Panc1 (cell line): Measurements from ENCODE around the gene WAC. TPM values are rescaled to one million over a fixed set of nuclear protein-coding genes. Genes with fewer than 3 reads are reported as not detected.
A peak's percentile ranks its signal among the peaks of the same experiment; 100 is the strongest.

ENCODE experiments used
- ATAC-seq: fragments of 200-7000 bp; cut with Tn5 transposase; 2 replicates; pipeline ENCODE4 v1.9.1; 2020; ENCODE audit warnings: mild to moderate bottlenecking, moderate library complexity
- BruUV-seq: library from RNA; stranded (reverse); fragments of 400-500 nt; replicated peaks from 2 replicates; lab custom pipeline; 2021; lab: Mats Ljungman, UMichigan
- CTCF ChIA-PET: fragments of 300-600 bp; sonication (Branson Sonifier 250); formaldehyde crosslinking; loops from one replicate; lab custom pipeline; 2022; ENCODE audit warnings: antibody characterized with exemption; lab: Charles Lee
- POLR2A ChIA-PET: fragments of 300-600 bp; sonication (Branson Sonifier 250); formaldehyde crosslinking; loops from one replicate; lab custom pipeline; 2022; ENCODE audit warnings: antibody characterized with exemption; lab: Charles Lee
- DNase-seq: peaks from one replicate; pipeline ENCODE4 v3.0.0-alpha.2; 2010; ENCODE audit warnings: low read depth, low spot score
- H3K27ac ChIP-seq: 2 replicates; pipeline ENCODE4 v1.5.1; 2011; ENCODE audit warnings: mild to moderate bottlenecking, low read length, inconsistent platforms
- H3K27me3 ChIP-seq: fragments of 200-500 bp; sonication (Bioruptor generic); 2 replicates; pipeline ENCODE4 v1.6.0; 2014; ENCODE audit warnings: low read length, inconsistent platforms; ENCODE audit not compliant: control insufficient read depth, insufficient read depth
- H3K36me3 ChIP-seq: fragments of 200-500 bp; sonication (Bioruptor generic); 2 replicates; pipeline ENCODE4 v1.5.1; 2014; ENCODE audit warnings: inconsistent platforms, mild to moderate bottlenecking, low read length, moderate library complexity; ENCODE audit not compliant: control insufficient read depth, insufficient read depth
- H3K4me1 ChIP-seq: 2 replicates; pipeline ENCODE4 v1.5.1; 2011; ENCODE audit warnings: inconsistent platforms, mild to moderate bottlenecking, low read length, moderate library complexity; ENCODE audit not compliant: control insufficient read depth, insufficient read depth
- H3K4me3 ChIP-seq, 2 experiments: 2 replicates each; pipeline ENCODE4 v1.5.1; 2011 to 2012; ENCODE audit warnings: low read depth in 2 of 2, low read length in 2 of 2, mild to moderate bottlenecking in 2 of 2, inconsistent platforms in 1 of 2, moderate library complexity in 1 of 2
- H3K9me3 ChIP-seq: fragments of 200-500 bp; sonication (Bioruptor generic); 2 replicates; pipeline ENCODE4 v1.5.1; 2014; ENCODE audit warnings: low read depth, mild to moderate bottlenecking, inconsistent platforms, low read length, moderate library complexity; ENCODE audit not compliant: control insufficient read depth, insufficient read depth
- CTCF ChIP-seq: fragments of 450-650 bp; IDR thresholded peaks from 2 replicates; pipeline ENCODE4 v1.5.1; 2017; ENCODE audit warnings: mild to moderate bottlenecking
- POLR2AphosphoS5 ChIP-seq: IDR thresholded peaks from 2 replicates; pipeline ENCODE4 v1.6.1; 2012; ENCODE audit warnings: mild to moderate bottlenecking, low read depth, low read length, moderate library complexity
- SIN3A ChIP-seq: IDR thresholded peaks from 2 replicates; pipeline ENCODE4 v1.6.1; 2012; ENCODE audit warnings: low read depth, mild to moderate bottlenecking, low read length, moderate library complexity, borderline replicate concordance; ENCODE audit not compliant: insufficient read depth
- TCF7L2 ChIP-seq: IDR thresholded peaks from 2 replicates; pipeline ENCODE4 v1.6.1; 2011; ENCODE audit warnings: mild to moderate bottlenecking, low read depth, low read length, inconsistent platforms
- in situ Hi-C: cut with HindIII; loops from 2 replicates; pipeline ENCODE4 v1.10.0; 2016; ENCODE audit warnings: low sequenced_read_pairs, low pct_unique_long_range_greater_than_20kb
- intact Hi-C: fragments of 100-400 bp; cut with micrococcal nuclease; formaldehyde crosslinking; loops from one replicate; pipeline ENCODE4 v1.10.0; 2022; ENCODE audit not compliant: unreplicated experiment
- total RNA-seq: library from RNA; stranded (reverse); gene quantifications from one replicate; pipeline ENCODE4 v1.2.1, GENCODE V29; 2021; ENCODE audit not compliant: unreplicated experiment
- TF ChIP-seq, protein P1 (sequence below), 2 experiments: IDR thresholded peaks; 2 replicates each; pipeline ENCODE4 v1.6.1; 2011 to 2012; ENCODE audit warnings: low read depth in 2 of 2, control low read depth in 1 of 2, low read length in 1 of 2, mild to moderate bottlenecking in 1 of 2, moderate library complexity in 1 of 2; ENCODE audit not compliant: insufficient read depth in 1 of 2

WAC gene
- total RNA-seq, 1 experiment from 2014 or later: 70.7 TPM

- Histone ChIP-seq H3K27ac (no peak overlapping the region; the same call in 1 of the 2 replicates), H3K4me1 (peaks cover 9% of the 10 kb centered on the region), H3K36me3 (peaks cover 33% of the 10 kb centered on the region), H3K9me3 (no peaks in the 10 kb centered on the region), H3K27me3 (no peaks in the 10 kb centered on the region), H3K4me3 (peak overlapping the region; percentile 42 to 87)
- intact Hi-C loops (no loop called here), in situ Hi-C loops (no loop called here)
- ChIA-PET POLR2A (no interaction called here), CTCF (interaction anchor here (0.6 kb wide), 1 partner anchor 22 kb away, joined by 4 read pairs; no protein-coding TSS in a partner anchor)
- ATAC-seq (peak; percentile 49), DNase-seq (no peak)
- BruUV-seq: no TSS peak
- TF ChIP-seq SIN3A: no peak
- TF ChIP-seq, protein P1, sequence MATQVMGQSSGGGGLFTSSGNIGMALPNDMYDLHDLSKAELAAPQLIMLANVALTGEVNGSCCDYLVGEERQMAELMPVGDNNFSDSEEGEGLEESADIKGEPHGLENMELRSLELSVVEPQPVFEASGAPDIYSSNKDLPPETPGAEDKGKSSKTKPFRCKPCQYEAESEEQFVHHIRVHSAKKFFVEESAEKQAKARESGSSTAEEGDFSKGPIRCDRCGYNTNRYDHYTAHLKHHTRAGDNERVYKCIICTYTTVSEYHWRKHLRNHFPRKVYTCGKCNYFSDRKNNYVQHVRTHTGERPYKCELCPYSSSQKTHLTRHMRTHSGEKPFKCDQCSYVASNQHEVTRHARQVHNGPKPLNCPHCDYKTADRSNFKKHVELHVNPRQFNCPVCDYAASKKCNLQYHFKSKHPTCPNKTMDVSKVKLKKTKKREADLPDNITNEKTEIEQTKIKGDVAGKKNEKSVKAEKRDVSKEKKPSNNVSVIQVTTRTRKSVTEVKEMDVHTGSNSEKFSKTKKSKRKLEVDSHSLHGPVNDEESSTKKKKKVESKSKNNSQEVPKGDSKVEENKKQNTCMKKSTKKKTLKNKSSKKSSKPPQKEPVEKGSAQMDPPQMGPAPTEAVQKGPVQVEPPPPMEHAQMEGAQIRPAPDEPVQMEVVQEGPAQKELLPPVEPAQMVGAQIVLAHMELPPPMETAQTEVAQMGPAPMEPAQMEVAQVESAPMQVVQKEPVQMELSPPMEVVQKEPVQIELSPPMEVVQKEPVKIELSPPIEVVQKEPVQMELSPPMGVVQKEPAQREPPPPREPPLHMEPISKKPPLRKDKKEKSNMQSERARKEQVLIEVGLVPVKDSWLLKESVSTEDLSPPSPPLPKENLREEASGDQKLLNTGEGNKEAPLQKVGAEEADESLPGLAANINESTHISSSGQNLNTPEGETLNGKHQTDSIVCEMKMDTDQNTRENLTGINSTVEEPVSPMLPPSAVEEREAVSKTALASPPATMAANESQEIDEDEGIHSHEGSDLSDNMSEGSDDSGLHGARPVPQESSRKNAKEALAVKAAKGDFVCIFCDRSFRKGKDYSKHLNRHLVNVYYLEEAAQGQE (IDR thresholded peaks at IDR 0.05; ENCODE audit: insufficient read depth in 1 of 2, low read depth in 2 of 2, low read length in 1 of 2): no peak
- no peak for TF ChIP-seq CTCF
- TF ChIP-seq POLR2AphosphoS5: no peak
- no peak for TF ChIP-seq TCF7L2
Measured at GRCh38 chr10:28533186-28533564, 257 bp downstream of the WAC start.

- ATAC-seq (peak; percentile 56), DNase-seq (no peak)
- Histone ChIP-seq H3K4me3 (peak overlapping the region; percentile 77 to 87), H3K36me3 (peaks cover 35% of the 10 kb centered on the region), H3K4me1 (peaks cover 9% of the 10 kb centered on the region), H3K27ac (peak overlapping the region; percentile 86), H3K9me3 (no peaks in the 10 kb centered on the region), H3K27me3 (no peaks in the 10 kb centered on the region)
- in situ Hi-C loops: no loop called here
- intact Hi-C loops: no loop called here
- TF ChIP-seq SIN3A (no peak), POLR2AphosphoS5 (no peak), CTCF (no peak), TCF7L2 (no peak)
- TF ChIP-seq, protein P1 (IDR thresholded peaks at IDR 0.05; ENCODE audit: insufficient read depth in 1 of 2, low read depth in 2 of 2, low read length in 1 of 2): no peak
- BruUV-seq: no TSS peak
- ChIA-PET POLR2A (no interaction called here), CTCF (no interaction called here)
Measured at GRCh38 chr10:28533571-28534304, 820 bp downstream of the WAC start.
